Skeletal muscle tissue (tissue), 4 donors: Measurements from ENCODE around the gene EFNA3. TPM values are rescaled to one million over a fixed set of nuclear protein-coding genes. Genes with fewer than 3 reads are reported as not detected.

ENCODE experiments used
- H3K27ac ChIP-seq: one replicate; pipeline ENCODE4 v1.7.0; 2013; ENCODE audit warnings: mild to moderate bottlenecking, low read depth, low read length, inconsistent platforms
- H3K27me3 ChIP-seq, 3 donors: one replicate each; pipeline ENCODE4 v1.7.0; 2013; ENCODE audit warnings: low read length in 3 of 3; ENCODE audit not compliant: control insufficient read depth in 3 of 3, insufficient read depth in 3 of 3
- H3K36me3 ChIP-seq, 3 donors: one replicate each; pipeline ENCODE4 v1.7.0; 2013; ENCODE audit warnings: low read length in 3 of 3; ENCODE audit not compliant: control insufficient read depth in 3 of 3, insufficient read depth in 3 of 3
- H3K4me1 ChIP-seq, 3 donors: one replicate each; pipeline ENCODE4 v1.7.0; 2013; ENCODE audit warnings: low read length in 3 of 3, mild to moderate bottlenecking in 3 of 3; ENCODE audit not compliant: control insufficient read depth in 3 of 3, insufficient read depth in 3 of 3
- H3K4me3 ChIP-seq, 3 donors: one replicate each; pipeline ENCODE4 v1.7.0; 2013; ENCODE audit warnings: low read length in 3 of 3
- H3K9ac ChIP-seq, 3 donors: one replicate each; pipeline ENCODE4 v1.7.0; 2013; ENCODE audit warnings: low read length in 3 of 3, mild to moderate bottlenecking in 3 of 3, moderate library complexity in 2 of 3, low read depth in 1 of 3
- H3K9me3 ChIP-seq, 3 donors: one replicate each; pipeline ENCODE4 v1.7.0; 2013; ENCODE audit warnings: low read length in 3 of 3; ENCODE audit not compliant: control insufficient read depth in 3 of 3
- total RNA-seq: library from RNA; depleted of rRNA; stranded (reverse); fragments of >200 nt; gene quantifications from one replicate; pipeline ENCODE4 v1.2.3, GENCODE V29; 2014
- donor health status: Osteomylitis.

Gene EFNA3
- total RNA-seq, 1 donor from 2014 or later, result 0.52 TPM

DNA sequence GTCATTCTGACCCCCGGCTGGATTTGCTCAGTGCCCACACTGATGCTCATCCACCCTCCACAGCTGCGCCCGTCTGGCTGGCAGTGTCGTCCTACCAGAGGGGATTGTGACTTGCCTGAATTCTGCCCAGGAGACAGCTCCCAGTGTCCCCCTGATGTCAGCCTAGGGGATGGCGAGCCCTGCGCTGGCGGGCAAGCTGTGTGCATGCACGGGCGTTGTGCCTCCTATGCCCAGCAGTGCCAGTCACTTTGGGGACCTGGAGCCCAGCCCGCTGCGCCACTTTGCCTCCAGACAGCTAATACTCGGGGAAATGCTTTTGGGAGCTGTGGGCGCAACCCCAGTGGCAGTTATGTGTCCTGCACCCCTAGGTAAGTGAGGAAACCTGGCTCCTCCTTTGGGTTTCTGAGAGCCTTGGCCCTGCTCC is 20.8 kb upstream of the EFNA3 start:
- no peak overlapping the region for H3K27ac ChIP-seq
- H3K4me3 ChIP-seq, result no peak overlapping the region
- H3K9ac ChIP-seq, result no peak overlapping the region
- H3K9me3 ChIP-seq, result no peaks in the 10 kb centered on the region
- H3K36me3 ChIP-seq, result peaks cover 43 to 55% (median 44%) of the 10 kb centered on the region in 3 donors
- H3K27me3 ChIP-seq, result no peaks in the 10 kb centered on the region
- H3K4me1 ChIP-seq, result peaks cover 18 to 22% (median 21%) of the 10 kb centered on the region in 3 donors

DNA sequence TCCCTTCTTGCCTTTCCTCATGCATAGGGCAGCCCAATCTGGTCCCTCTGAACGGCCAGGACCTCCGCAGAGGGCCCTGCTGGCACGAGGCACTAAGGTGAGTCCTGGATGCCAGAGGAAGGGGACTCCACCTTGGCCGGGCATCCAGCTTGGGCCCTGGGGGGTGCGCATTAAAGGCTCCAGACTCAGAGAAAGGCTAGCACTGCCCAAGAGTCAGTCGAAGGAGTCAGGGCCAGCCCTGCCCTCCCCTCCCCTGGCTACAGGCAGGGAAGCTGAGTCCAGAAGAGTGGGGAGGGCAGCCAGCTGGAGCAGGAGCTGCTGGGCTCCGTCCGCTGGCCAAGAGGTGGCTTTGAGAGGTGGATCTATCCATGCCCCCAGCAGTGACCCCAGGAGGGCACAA is 17.9 kb upstream of the EFNA3 start:
- H3K9me3 ChIP-seq, result no peaks in the 10 kb centered on the region
- H3K36me3 ChIP-seq, result peaks cover 30 to 41% (median 34%) of the 10 kb centered on the region in 3 donors
- H3K27me3 ChIP-seq, result no peaks in the 10 kb centered on the region
- H3K9ac ChIP-seq, result no peak overlapping the region
- peaks cover 24 to 30% (median 28%) of the 10 kb centered on the region in 3 donors for H3K4me1 ChIP-seq
- H3K4me3 ChIP-seq, result no peak overlapping the region
- H3K27ac ChIP-seq, result no peak overlapping the region

DNA sequence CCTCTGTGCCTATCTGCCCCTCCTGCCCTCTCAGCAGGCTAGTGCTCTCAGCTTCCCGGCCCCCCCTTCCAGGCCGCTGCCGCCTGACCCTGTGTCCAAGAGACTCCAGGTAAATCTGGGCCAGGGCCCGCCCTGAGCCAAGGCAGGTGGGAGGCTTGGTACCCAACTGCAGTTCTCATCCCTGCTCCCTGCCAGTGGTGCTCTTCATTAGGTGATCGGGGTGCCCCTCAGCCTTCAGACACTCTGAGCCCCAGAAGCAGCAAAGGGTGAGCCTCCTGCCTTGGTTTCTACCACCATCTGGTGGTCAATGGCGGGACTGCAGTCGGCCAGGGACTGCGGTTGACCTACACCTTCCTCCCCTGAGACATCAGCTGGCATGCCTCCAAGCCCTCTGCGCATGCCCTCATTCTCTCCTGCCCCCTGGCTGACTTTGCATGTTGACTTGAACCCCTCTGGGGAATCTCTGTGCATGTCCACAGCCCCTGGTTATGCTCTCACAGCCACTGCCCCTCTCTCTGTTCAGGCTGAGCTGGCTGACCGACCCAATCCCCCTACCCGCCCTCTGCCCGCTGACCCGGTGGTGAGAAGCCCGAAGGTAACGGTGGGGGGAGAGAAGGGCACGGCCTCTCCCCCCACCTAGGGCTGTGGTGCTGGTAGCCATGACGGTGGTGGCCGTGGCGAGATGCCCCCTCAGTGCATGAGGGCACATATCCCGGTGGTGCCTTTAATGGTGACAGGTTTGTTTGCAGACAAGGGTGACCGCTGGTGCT is 17.1 kb upstream of the EFNA3 start:
- Histone ChIP-seq H3K9ac (peak overlapping the region in 1 of 3 donors; percentile 45), H3K4me3 (peak overlapping the region in 2 of 3 donors; percentile 35 to 45), H3K36me3 (peaks cover 22 to 33% (median 26%) of the 10 kb centered on the region in 3 donors), H3K4me1 (peaks cover 24 to 30% (median 28%) of the 10 kb centered on the region in 3 donors), H3K27me3 (no peaks in the 10 kb centered on the region), H3K27ac (no peak overlapping the region), H3K9me3 (no peaks in the 10 kb centered on the region)

DNA sequence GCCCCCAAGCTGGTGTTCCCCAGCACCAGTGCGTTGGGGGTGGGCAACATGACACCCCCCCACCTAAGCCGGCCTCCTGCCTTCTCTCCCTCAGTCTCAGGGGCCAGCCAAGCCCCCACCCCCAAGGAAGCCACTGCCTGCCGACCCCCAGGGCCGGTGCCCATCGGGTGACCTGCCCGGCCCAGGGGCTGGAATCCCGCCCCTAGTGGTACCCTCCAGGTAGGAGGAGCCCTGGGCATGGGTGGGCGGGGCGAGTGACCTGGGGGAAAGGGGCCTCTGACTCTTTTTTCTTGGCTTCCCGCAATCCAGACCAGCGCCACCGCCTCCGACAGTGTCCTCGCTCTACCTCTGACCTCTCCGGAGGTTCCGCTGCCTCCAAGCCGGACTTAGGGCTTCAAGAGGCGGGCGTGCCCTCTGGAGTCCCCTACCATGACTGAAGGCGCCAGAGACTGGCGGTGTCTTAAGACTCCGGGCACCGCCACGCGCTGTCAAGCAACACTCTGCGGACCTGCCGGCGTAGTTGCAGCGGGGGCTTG is 16.4 kb upstream of the EFNA3 start:
- Histone ChIP-seq H3K4me1 (peaks cover 24 to 30% (median 28%) of the 10 kb centered on the region in 3 donors), H3K9me3 (no peaks in the 10 kb centered on the region), H3K27me3 (no peaks in the 10 kb centered on the region), H3K27ac (no peak overlapping the region), H3K36me3 (peaks cover 18 to 27% (median 21%) of the 10 kb centered on the region in 3 donors), H3K4me3 (no peak overlapping the region), H3K9ac (no peak overlapping the region)

DNA sequence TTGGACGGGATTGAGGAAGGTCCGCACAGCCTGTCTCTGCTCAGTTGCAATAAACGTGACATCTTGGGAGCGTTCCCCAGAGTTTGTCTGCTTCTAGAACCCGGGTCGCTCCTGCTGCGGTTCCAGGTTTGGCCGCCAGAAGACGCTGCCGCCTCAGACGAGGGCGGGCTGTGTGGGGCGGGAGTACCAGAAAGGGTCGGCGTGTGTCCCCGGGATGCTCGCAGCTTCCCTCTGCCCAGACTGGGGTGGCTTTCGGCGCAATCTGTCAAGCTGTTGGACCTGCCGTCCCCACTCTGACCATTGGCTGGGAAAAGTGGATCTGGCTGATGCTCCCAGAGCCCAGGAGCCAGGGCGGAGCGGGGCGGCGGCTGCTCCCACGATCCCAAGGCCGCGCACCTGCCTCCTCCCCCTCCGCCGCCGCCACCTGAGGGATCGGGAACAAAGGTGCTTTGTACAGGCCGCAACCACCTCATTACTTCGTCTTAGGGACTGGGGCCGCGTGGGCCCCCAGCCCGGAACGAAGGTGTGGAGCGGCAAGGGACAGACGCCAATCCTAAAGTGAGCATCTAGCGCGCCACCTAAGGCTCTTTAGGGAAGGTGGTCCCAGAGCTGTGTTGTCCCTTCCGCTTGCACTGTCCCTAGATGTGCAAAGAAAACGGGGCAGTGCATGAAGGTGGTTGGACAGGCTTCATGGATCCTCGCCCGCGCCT is 15.8 kb upstream of the EFNA3 start:
- Histone ChIP-seq H3K36me3 (peaks cover 13 to 20% (median 16%) of the 10 kb centered on the region in 3 donors), H3K9ac (peak overlapping the region; percentile 70 to 88 (median 82)), H3K9me3 (no peaks in the 10 kb centered on the region), H3K4me1 (peaks cover 24 to 30% (median 28%) of the 10 kb centered on the region in 3 donors), H3K27me3 (no peaks in the 10 kb centered on the region), H3K4me3 (peak overlapping the region; percentile 82 to 88 (median 83)), H3K27ac (no peak overlapping the region)

DNA sequence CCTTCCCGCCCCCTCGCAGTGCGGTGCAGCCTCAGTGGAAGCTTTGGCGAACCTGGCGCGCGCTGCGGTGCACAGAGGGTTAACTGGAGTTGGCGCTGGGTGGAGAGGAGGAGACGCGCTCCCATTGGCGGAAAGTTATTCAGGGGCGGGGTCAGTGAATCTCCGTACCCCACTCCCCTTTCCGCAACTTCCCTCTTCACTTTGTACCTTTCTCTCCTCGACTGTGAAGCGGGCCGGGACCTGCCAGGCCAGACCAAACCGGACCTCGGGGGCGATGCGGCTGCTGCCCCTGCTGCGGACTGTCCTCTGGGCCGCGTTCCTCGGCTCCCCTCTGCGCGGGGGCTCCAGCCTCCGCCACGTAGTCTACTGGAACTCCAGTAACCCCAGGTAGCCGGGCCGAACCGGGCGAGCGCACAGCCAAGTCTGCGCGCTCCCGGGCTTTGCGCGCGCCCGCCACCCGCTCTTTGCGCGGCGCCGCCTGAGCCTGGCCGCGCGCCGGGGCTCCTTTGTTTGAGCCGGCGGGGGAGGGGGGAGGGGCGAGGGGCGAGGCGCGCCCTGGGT is 15.0 kb upstream of the EFNA3 start, which contains the start of gene EFNA4:
Gene EFNA4 (plus strand): TSS at position 191 of the 561 bp plus-strand sequence. CDS start 84 bp downstream, at position 275.
- peak within 1 kb of the TSS; percentile 44 for H3K27ac ChIP-seq
- H3K4me3 ChIP-seq, result peak within 1 kb of the TSS; percentile 82 to 88 (median 83)
- H3K36me3 ChIP-seq, result peaks cover 6 to 14% (median 9%) of the 10 kb centered on the region in 3 donors
- H3K9me3 ChIP-seq, result no peaks in the 10 kb centered on the region
- H3K4me1 ChIP-seq, result peaks cover 24 to 30% (median 28%) of the 10 kb centered on the region in 3 donors
- H3K9ac ChIP-seq, result peak within 1 kb of the TSS; percentile 70 to 88 (median 82)
- no peaks in the 10 kb centered on the region for H3K27me3 ChIP-seq

DNA sequence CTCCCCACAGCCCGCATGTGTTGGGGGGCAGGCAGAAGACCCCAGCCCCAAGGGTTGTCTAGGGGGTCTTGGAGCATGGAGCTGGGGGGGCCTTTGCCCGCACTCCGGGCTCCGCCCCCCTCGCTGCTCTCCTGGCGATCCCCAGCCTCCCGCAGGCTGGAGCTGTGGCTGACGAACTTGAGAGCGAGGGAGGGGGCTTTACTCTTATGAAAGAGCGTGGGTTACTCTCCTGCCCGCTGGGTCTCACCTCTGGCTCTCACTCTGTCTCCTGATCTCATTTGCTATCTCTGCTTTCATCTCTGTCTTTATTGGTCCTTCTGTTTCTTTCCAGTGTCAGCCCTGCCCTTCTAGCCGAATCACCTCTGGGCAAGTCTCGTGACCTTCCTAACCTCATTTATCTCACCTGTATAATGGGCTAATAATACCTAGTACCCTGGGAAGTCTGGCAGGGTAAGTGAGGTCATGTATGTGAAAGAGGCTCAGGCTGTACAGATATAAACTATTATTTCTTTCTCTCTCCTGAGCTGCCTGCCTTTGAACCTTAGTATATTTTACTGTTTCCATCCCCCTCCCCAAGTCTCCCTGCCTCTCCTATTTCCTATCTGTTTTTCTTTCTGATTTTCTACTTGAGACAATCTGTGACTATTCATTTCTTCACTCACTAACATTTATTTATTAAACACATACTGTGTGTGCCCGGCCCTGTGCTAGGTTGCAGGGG is 14.4 kb upstream of the EFNA3 start:
- peak overlapping the region in 2 of 3 donors; percentile 51 to 88 for H3K9ac ChIP-seq
- H3K4me1 ChIP-seq, result peaks cover 24 to 30% (median 28%) of the 10 kb centered on the region in 3 donors
- H3K9me3 ChIP-seq, result no peaks in the 10 kb centered on the region
- H3K4me3 ChIP-seq, result peak overlapping the region; percentile 82 to 88 (median 83)
- no peaks in the 10 kb centered on the region for H3K27me3 ChIP-seq
- H3K36me3 ChIP-seq, result peaks cover 4 to 12% (median 8%) of the 10 kb centered on the region in 3 donors
- H3K27ac ChIP-seq, result no peak overlapping the region

DNA sequence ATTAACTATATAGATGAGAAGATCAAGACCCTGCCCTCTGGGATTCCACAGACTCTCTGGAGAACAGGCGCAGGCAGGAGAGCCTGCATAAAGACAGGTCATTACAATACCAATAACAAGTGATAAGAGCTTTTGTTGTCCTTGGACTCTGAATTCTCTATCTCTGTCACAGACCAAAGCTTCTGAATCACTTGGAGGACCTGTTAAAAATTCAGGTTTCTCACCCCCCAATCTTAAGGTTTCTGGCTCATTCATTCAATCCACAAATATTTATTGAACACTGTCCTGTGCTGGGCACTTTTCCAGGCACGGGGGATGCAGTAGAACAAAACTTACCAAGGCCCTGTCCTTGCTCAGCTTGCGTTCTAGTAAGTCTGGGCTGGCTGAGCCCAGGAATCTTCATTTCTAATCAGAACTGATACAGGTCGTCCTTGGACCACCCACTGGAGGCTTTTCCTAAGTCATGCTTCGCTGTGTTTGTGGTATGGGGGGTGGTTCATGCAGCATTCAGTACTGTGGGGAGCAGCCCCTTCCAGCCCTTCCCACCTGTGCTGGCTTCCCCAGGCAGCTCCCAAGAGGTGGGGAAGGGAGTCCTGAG is 13.7 kb upstream of the EFNA3 start:
- Histone ChIP-seq H3K4me1 (peaks cover 25 to 36% (median 28%) of the 10 kb centered on the region in 3 donors), H3K36me3 (peaks cover 4 to 9% (median 5%) of the 10 kb centered on the region in 3 donors), H3K9me3 (no peaks in the 10 kb centered on the region), H3K9ac (no peak overlapping the region), H3K4me3 (no peak overlapping the region), H3K27me3 (no peaks in the 10 kb centered on the region), H3K27ac (no peak overlapping the region)

DNA sequence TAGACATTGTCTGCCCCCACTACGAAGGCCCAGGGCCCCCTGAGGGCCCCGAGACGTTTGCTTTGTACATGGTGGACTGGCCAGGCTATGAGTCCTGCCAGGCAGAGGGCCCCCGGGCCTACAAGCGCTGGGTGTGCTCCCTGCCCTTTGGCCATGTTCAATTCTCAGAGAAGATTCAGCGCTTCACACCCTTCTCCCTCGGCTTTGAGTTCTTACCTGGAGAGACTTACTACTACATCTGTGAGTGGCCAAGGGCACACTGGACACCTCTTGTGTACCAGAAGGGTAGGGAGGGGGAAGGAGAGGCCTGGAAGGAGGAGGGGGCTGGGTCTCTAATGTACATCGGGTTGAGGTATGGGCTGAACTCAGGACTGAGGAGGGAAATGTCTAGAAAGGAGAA is 11.9 kb upstream of the EFNA3 start:
- Histone ChIP-seq H3K9ac (no peak overlapping the region), H3K9me3 (no peaks in the 10 kb centered on the region), H3K27me3 (no peaks in the 10 kb centered on the region), H3K27ac (no peak overlapping the region), H3K36me3 (no peaks in the 10 kb centered on the region), H3K4me1 (peaks cover 26 to 39% (median 28%) of the 10 kb centered on the region in 3 donors), H3K4me3 (no peak overlapping the region)
